SJCRH30 (cell line): Measurements from ENCODE around the gene ICAM5. TPM values are rescaled to one million over a fixed set of nuclear protein-coding genes. Genes with fewer than 3 reads are reported as not detected.
"Not testable (repeated sequence)": the region's sequence is repeated elsewhere in the genome, so short reads cannot be mapped to it uniquely, and the experiment has no call there.

Experiments
- DNase-seq, 2 experiments: peaks; one replicate each; pipeline ENCODE4 v3.0.0-alpha.2; 2015 to 2020
- H3K27ac ChIP-seq: fragments of 250-450 bp; sonication (Bioruptor Pico); 2 replicates; pipeline ENCODE4 v1.5.1; 2020; ENCODE audit warnings: mild to moderate bottlenecking, moderate library complexity
- H3K27me3 ChIP-seq: fragments of 250-450 bp; sonication (Bioruptor Pico); 2 replicates; pipeline ENCODE4 v1.5.1; 2020; ENCODE audit warnings: mild to moderate bottlenecking, moderate library complexity
- H3K36me3 ChIP-seq: fragments of 250-450 bp; sonication (Bioruptor Pico); 2 replicates; pipeline ENCODE4 v1.5.1; 2020; ENCODE audit warnings: mild to moderate bottlenecking, moderate library complexity
- H3K4me1 ChIP-seq: fragments of 250-450 bp; sonication (Bioruptor Pico); 2 replicates; pipeline ENCODE4 v1.5.1; 2020; ENCODE audit warnings: mild to moderate bottlenecking, moderate library complexity
- H3K4me3 ChIP-seq: fragments of 250-450 bp; sonication (Bioruptor Pico); 2 replicates; pipeline ENCODE4 v1.5.1; 2020; ENCODE audit warnings: mild to moderate bottlenecking, moderate library complexity
- H3K9me3 ChIP-seq: fragments of 250-450 bp; sonication (Bioruptor Pico); replicated peaks from 2 replicates; pipeline ENCODE4 v1.5.1; 2020; ENCODE audit warnings: mild to moderate bottlenecking, moderate library complexity
- total RNA-seq: library from RNA; depleted of rRNA; stranded (reverse); fragments of >200 nt; shearing (Covaris generic); gene quantifications from 2 replicates; pipeline ENCODE4 v1.2.3, GENCODE V29; 2014

The ICAM5 gene
- total RNA-seq, 1 experiment from 2014 or later, result 0.22 TPM

DNA sequence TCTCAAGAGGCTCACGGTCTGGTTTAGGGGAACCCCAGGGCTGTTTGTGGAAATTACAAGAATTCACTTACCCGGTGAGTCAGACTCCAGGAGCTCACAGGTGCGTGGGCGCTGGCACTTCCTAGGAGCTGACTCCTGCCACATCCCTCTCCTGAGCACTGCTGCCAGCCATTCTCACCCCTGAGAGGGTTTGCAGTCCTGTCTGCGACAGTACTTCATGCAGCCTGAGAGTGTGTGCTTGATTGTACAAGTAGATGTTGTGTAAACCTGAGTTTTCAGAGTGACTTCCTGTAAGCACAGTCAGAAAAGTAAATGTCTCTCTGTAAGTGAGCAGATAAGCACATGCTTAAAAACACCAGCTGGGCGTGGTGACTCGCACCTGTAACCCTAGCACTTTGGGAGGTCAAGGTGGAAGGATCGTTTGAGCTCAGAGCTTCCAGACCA is 29.6 kb upstream of the ICAM5 start:
- peaks cover 9% of the 10 kb centered on the region for H3K36me3 ChIP-seq
- H3K9me3 ChIP-seq, result no peaks in the 10 kb centered on the region
- no peaks in the 10 kb centered on the region for H3K27me3 ChIP-seq
- H3K4me3 ChIP-seq, result no peak overlapping the region
- H3K27ac ChIP-seq, result no peak overlapping the region
- DNase-seq, result no peak
- no peaks in the 10 kb centered on the region for H3K4me1 ChIP-seq

DNA sequence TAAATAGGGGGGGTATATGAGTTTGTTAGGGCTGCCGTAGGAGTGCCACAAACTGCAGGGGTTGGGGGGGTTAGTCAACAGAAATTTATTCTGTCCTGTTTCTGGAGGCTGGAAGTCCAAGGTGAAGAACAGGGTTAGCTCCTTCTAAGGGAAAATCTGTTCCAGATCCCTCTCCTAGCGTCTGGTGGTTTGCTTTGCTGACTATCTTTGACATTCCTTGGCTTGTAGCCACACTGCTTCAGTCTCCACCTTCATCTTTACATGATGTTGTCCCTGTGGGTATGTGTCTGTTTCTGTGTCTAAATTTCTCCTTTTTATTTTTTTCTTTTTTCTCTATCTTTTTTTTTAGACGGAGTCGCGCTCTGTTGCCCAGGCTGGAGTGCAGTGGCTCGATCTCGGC is 27.0 kb upstream of the ICAM5 start:
- Histone ChIP-seq H3K27ac (no peak overlapping the region), H3K36me3 (no peaks in the 10 kb centered on the region)
- no peak for DNase-seq

DNA sequence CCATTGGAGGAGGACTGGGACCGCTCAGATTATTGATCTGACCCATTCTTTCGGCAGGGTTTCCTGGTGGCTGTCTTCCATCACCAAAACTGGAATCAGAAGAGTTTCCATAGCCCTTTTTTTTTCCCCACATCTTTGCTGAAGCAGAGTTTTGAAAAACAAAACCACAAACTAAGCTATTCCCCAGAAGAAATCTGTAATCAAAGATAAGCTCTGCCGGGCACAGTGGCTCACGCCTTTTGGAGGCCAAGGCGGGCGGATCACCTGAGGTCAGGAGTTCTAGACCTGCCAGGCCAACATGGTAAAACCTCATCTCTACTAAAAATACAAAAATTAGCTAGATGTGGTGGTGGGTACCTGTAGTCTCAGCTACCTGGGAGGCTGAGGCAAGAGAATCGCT is 23.0 kb upstream of the ICAM5 start:
- Histone ChIP-seq H3K9me3 (no peaks in the 10 kb centered on the region), H3K27ac (no peak overlapping the region), H3K36me3 (no peaks in the 10 kb centered on the region), H3K4me1 (no peaks in the 10 kb centered on the region), H3K4me3 (no peak overlapping the region), H3K27me3 (no peaks in the 10 kb centered on the region)
- DNase-seq, result no peak

More for the DNA sequence above, 27.0 kb upstream of the ICAM5 start:
- Histone ChIP-seq H3K4me1 (no peaks in the 10 kb centered on the region), H3K9me3 (no peaks in the 10 kb centered on the region), H3K27me3 (no peaks in the 10 kb centered on the region), H3K4me3 (no peak overlapping the region)

DNA sequence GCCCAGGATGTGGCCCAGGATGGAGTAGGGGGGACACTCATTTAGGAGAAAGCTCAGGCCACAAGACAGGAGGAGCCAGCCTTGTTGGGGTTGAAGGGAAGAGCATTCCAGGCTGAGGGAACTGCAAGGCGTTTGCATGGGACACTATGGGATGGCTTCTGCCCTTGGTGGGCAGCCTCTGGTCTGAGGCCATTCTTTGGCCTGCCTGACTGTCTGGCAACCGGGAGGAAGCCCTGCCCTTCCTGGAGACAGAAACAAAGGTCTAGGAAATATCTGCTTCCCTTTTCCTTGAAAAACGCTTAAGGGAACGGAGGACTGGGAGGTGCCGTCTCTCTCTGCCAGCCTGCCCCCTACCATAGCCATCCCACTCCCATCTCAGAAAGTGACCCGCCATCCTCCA is 21.7 kb upstream of the ICAM5 start:
- no peaks in the 10 kb centered on the region for H3K9me3 ChIP-seq
- DNase-seq, result no peak
- H3K27me3 ChIP-seq, result no peaks in the 10 kb centered on the region
- H3K4me1 ChIP-seq, result no peaks in the 10 kb centered on the region
- no peaks in the 10 kb centered on the region for H3K36me3 ChIP-seq
- H3K4me3 ChIP-seq, result no peak overlapping the region
- no peak overlapping the region for H3K27ac ChIP-seq

DNA sequence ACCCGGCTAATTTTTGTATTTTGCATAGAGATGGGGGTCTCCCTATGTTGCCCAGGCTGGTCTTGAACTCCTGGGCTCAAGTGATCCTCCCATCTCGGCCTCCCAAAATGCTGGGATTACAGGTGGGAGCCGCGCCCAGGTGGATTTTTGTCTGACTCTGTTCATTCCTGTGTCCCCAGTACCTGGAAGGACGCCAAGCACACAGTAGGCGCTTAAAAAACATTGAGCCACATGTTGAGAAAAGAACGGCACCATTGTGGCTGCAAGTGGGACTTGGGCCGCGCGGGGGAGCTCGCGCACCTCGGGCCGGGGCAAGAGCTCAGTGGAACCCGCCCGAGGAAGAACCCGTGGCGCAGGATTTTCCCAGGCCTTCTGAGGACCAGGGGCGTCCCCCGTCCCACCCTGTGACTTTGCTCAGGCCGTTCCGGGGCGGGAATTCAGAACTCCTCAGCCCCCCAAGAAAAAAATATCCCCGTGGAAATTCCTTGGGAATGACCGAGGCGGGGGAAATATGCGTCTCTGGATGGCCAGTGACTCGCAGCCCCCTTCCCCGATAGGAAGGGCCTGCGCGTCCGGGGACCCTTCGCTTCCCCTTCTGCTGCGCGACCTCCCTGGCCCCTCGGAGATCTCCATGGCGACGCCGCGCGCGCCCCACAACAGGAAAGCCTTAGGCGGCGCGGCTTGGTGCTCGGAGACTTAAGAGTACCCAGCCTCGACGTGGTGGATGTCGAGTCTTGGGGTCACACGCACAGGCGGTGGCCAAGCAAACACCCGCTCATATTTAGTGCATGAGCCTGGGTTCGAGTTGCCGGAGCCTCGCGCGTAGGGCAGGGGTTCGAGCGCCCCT is 20.2 kb upstream of the ICAM5 start:
- no peak overlapping the region for H3K27ac ChIP-seq
- no peak overlapping the region for H3K4me3 ChIP-seq
- H3K27me3 ChIP-seq, result no peaks in the 10 kb centered on the region
- H3K9me3 ChIP-seq, result no peaks in the 10 kb centered on the region
- no peaks in the 10 kb centered on the region for H3K4me1 ChIP-seq
- peak; percentile 69 to 77 for DNase-seq
- H3K36me3 ChIP-seq, result no peaks in the 10 kb centered on the region

DNA sequence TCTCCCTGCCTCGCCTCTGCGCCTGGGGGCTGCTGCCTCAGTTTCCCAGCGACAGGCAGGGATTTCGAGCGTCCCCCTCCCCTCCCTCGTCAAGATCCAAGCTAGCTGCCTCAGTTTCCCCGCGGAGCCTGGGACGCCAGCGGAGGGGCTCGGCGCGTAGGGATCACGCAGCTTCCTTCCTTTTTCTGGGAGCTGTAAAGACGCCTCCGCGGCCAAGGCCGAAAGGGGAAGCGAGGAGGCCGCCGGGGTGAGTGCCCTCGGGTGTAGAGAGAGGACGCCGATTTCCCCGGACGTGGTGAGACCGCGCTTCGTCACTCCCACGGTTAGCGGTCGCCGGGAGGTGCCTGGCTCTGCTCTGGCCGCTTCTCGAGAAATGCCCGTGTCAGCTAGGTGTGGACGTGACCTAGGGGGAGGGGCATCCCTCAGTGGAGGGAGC is 19.6 kb upstream of the ICAM5 start:
- H3K9me3 ChIP-seq, result no peaks in the 10 kb centered on the region
- H3K4me1 ChIP-seq, result no peaks in the 10 kb centered on the region
- no peak overlapping the region for H3K27ac ChIP-seq
- H3K36me3 ChIP-seq, result no peaks in the 10 kb centered on the region
- no peak overlapping the region for H3K4me3 ChIP-seq
- no peak for DNase-seq
- H3K27me3 ChIP-seq, result no peaks in the 10 kb centered on the region

DNA sequence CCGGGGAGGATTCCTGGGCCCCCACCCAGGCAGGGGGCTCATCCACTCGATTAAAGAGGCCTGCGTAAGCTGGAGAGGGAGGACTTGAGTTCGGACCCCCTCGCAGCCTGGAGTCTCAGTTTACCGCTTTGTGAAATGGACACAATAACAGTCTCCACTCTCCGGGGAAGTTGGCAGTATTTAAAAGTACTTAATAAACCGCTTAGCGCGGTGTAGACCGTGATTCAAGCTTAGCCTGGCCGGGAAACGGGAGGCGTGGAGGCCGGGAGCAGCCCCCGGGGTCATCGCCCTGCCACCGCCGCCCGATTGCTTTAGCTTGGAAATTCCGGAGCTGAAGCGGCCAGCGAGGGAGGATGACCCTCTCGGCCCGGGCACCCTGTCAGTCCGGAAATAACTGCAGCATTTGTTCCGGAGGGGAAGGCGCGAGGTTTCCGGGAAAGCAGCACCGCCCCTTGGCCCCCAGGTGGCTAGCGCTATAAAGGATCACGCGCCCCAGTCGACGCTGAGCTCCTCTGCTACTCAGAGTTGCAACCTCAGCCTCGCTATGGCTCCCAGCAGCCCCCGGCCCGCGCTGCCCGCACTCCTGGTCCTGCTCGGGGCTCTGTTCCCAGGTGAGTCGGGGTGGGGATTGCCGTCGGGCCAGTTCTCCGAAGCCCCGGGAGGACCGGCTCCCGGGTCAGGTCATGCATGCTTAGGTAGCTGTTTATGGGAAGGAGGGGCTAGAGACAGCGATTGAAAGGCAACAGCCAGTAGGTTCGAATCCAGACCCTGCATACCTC is 18.9 kb upstream of the ICAM5 start, which contains the start of gene ICAM1:
TSS of gene ICAM1 (plus strand) at position 505 of the 779 bp plus-strand sequence. CDS start at position 545, 40 bp downstream.
- Histone ChIP-seq H3K36me3 (no peaks in the 10 kb centered on the region), H3K4me1 (no peaks in the 10 kb centered on the region), H3K9me3 (no peaks in the 10 kb centered on the region), H3K27ac (no peak within 1 kb of the TSS), H3K4me3 (peak within 1 kb of the TSS; percentile 21), H3K27me3 (no peaks in the 10 kb centered on the region)
- no peak for DNase-seq

DNA sequence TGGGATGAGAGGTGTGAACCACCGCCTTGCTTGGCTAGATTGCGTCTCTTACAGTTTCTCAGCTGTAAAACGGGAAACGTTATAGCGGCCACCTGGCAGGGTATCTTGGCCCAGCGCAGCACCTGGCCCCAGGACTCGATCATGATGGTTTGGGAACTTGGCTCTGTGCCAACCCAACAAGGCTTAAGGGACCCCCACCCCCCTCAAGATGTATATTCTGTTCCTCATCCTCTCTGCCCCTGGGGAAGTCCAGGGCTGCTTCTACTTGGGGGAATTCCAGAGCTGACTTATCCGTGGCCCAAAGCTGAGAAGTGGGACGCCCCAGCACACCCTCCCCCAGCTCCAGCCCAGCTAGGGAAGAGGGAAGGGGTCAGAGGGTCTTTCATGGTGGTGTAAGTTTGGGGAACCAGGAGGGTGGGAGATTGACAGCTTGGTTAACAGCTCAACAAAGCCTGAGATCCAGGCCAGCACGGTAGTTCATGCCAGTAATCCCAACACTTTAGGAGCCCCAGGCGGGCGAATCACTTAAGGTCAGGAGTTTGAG is 18.1 kb upstream of the ICAM5 start:
- no peaks in the 10 kb centered on the region for H3K27me3 ChIP-seq
- no peak for DNase-seq
- H3K4me3 ChIP-seq, result no peak overlapping the region

DNA sequence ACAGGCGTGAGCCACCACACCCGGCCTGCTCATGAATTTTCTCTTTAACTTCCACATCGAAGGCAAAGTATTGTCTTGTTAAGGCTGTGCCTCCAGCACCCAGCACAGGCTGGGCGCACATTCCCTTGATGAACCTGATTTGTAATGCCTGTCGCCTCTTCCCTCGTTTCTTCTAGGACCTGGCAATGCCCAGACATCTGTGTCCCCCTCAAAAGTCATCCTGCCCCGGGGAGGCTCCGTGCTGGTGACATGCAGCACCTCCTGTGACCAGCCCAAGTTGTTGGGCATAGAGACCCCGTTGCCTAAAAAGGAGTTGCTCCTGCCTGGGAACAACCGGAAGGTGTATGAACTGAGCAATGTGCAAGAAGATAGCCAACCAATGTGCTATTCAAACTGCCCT is 15.2 kb upstream of the ICAM5 start:
- no peaks in the 10 kb centered on the region for H3K27me3 ChIP-seq
- H3K36me3 ChIP-seq, result no peaks in the 10 kb centered on the region
- H3K4me3 ChIP-seq, result no peak overlapping the region
- no peaks in the 10 kb centered on the region for H3K4me1 ChIP-seq
- H3K9me3 ChIP-seq, result no peaks in the 10 kb centered on the region
- DNase-seq, result no peak
- H3K27ac ChIP-seq, result no peak overlapping the region

More for the DNA sequence above, 18.1 kb upstream of the ICAM5 start:
- Histone ChIP-seq H3K36me3 (no peaks in the 10 kb centered on the region), H3K9me3 (no peaks in the 10 kb centered on the region), H3K4me1 (no peaks in the 10 kb centered on the region), H3K27ac (no peak overlapping the region)

DNA sequence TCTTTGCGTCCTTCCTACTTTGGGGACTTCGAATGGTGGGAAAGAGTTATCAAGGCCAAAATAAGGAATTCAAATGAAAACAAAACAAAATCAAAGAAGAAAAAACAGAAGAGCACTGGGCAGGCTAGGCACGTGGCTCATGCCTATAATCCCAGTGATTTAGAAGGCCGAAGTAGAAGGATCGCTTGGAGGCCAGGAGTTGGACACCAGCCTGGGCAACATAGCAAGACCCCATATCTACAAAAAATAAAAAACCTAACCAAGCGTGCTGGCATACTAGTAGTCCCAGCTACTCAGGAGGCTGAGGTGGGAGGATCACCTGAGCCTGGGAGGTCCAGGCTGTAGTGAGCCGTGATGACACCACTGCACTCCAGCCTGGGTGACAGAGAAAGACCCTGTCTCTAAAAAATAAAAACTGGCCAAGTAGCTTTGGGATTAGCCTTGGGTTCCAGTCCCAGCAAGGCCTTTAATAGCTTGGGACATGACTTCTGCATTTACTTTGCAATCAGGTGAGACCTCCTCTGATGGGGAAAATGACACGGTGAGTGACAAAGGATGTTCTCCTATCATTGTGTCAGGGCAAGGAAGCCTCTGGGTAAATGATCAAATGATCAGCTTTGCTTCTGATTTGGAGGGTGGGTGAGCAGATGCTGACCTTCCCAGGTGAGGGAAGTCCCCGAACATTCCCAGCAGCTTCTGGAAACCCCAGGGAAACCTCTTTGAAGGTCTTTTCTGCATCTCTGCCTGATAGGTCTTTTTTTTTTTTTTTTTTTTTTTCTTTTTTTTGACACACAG is 11.8 kb upstream of the ICAM5 start:
- H3K4me1 ChIP-seq, result no peaks in the 10 kb centered on the region
- no peaks in the 10 kb centered on the region for H3K36me3 ChIP-seq
- H3K4me3 ChIP-seq, result no peak overlapping the region
- H3K27me3 ChIP-seq, result no peaks in the 10 kb centered on the region
- no peak overlapping the region for H3K27ac ChIP-seq
- no peaks in the 10 kb centered on the region for H3K9me3 ChIP-seq
- DNase-seq, result no peak

DNA sequence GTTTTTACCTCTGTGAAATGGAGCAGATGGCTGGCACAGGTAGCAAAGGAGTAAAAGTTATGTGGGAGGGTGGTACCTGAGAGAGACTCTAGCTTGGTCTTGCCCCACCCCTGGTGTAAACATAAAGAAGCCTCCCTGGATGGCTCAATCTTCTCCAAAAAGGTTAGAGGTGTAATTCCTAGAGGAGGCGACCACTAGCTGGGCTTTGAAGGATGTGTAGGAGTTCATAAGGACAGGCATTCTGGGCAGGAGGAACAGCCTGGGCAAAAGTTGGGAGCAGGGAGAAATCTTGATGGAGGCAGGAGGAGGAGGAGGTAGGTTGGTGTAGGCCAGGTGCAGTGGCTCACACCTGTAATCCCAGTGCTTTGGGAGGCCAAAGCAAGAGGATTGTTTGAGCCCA is 10.8 kb upstream of the ICAM5 start:
- DNase-seq, result no peak
- no peaks in the 10 kb centered on the region for H3K4me1 ChIP-seq
- H3K36me3 ChIP-seq, result no peaks in the 10 kb centered on the region
- H3K9me3 ChIP-seq, result no peaks in the 10 kb centered on the region
- no peak overlapping the region for H3K27ac ChIP-seq
- no peaks in the 10 kb centered on the region for H3K27me3 ChIP-seq
- H3K4me3 ChIP-seq, result no peak overlapping the region

DNA sequence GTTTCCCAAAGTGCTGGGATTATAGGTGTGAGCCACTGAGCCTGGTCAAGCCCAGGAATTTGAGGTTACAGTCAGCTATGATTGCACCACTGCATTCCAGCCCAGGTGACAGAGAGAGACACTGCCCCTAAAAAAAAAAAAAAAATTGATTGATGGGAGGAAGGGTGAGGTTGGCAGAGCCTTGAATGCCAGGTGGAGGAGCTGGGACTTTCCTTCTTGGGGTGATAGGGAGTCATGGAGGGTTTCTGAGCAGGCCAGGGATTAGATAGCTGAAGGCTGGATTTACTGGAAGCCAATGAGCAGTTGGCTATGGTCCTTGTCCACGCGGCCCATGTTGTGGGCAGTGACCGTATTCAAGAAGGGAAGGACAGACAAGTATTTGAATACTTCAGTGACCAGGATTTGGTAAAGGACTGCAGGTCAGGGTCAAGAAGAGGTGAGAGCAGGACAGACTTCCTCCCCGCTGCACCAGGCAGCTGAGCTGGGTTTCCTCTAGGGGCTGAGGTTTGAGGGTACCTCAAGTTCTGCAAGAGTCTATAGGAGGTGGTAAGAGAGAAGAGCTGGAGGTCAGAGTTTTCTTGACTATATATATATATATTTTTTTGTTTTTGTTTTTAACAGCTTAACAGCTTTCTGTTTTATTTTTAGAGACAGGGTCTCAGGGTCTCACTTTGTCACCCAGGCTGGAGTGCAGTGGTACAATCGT is 9.9 kb upstream of the ICAM5 start:
- Histone ChIP-seq H3K27me3 (no peaks in the 10 kb centered on the region), H3K4me1 (no peaks in the 10 kb centered on the region), H3K9me3 (no peaks in the 10 kb centered on the region), H3K36me3 (no peaks in the 10 kb centered on the region), H3K4me3 (no peak overlapping the region), H3K27ac (no peak overlapping the region)
- no peak for DNase-seq

DNA sequence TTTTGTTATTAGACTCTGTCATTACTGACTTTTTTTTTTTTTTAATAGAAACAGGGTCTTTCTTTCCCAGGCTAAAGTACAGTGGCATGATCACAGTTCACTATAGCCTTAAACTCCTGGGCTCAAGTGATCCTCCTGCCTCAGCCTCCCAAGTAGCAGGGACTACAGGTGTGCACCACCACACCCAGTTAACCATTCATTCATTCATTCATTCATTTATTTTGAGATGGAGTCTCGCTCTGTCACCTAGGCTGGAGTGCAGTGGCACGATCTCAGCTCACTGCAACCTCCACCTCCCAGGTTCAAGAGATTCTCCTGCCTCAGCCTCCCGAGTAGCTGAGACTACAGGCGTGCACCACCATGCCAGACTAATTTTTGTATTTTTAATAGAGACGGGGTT is 7.7 kb upstream of the ICAM5 start:
- not testable (repeated sequence) for H3K4me3 ChIP-seq, H3K27me3 ChIP-seq, DNase-seq, H3K36me3 ChIP-seq, H3K27ac ChIP-seq, H3K4me1 ChIP-seq, H3K9me3 ChIP-seq
